Measurements from ENCODE around the gene CABLES2.

Gene CABLES2

GRCh38 chr20:62402456-62403150 lies 4.5 kb downstream of the CABLES2 start:
- no peak for DNase-seq (ENCODE audit: low read depth)
- no peak for TF ChIP-seq CTCF (IDR thresholded peaks at IDR 0.05; ENCODE audit: low read length, missing control alignments)
- no peak overlapping the region for H3K4me3 ChIP-seq (replicated peaks; ENCODE audit: low read depth, low read length)

- DNase-seq (ENCODE audit: low read depth) = no peak
- peak; percentile 8 for TF ChIP-seq CTCF (IDR thresholded peaks at IDR 0.05; ENCODE audit: low read length, missing control alignments)
- no peak overlapping the region for H3K4me3 ChIP-seq (replicated peaks; ENCODE audit: low read depth, low read length)
Measured at GRCh38 chr20:62401331-62401779, 5.7 kb downstream of the CABLES2 start.

GRCh38 chr20:62400541-62400940 lies 6.5 kb downstream of the CABLES2 start:
- no peak overlapping the region for H3K4me3 ChIP-seq (replicated peaks; ENCODE audit: low read depth, low read length)
- no peak for TF ChIP-seq CTCF (IDR thresholded peaks at IDR 0.05; ENCODE audit: low read length, missing control alignments)
- DNase-seq (ENCODE audit: low read depth) = no peak

GRCh38 chr20:62400021-62400420 lies 7.1 kb downstream of the CABLES2 start:
- DNase-seq (ENCODE audit: low read depth) = no peak
- no peak overlapping the region for H3K4me3 ChIP-seq (replicated peaks; ENCODE audit: low read depth, low read length)
- TF ChIP-seq CTCF (IDR thresholded peaks at IDR 0.05; ENCODE audit: low read length, missing control alignments) = no peak

GRCh38 chr20:62398120-62398821 lies 8.8 kb downstream of the CABLES2 start:
- DNase-seq (ENCODE audit: low read depth) = no peak
- no peak overlapping the region for H3K4me3 ChIP-seq (replicated peaks; ENCODE audit: low read depth, low read length)
- no peak for TF ChIP-seq CTCF (IDR thresholded peaks at IDR 0.05; ENCODE audit: low read length, missing control alignments)

GRCh38 chr20:62396367-62397239 lies 10.5 kb downstream of the CABLES2 start:
- no peak for DNase-seq (ENCODE audit: low read depth)
- H3K4me3 ChIP-seq (replicated peaks; ENCODE audit: low read depth, low read length) = no peak overlapping the region
- no peak for TF ChIP-seq CTCF (IDR thresholded peaks at IDR 0.05; ENCODE audit: low read length, missing control alignments)

Measured in fibroblast of pulmonary artery (primary cell).